ENCODE data around the gene RORC.

The RORC gene

DNA sequence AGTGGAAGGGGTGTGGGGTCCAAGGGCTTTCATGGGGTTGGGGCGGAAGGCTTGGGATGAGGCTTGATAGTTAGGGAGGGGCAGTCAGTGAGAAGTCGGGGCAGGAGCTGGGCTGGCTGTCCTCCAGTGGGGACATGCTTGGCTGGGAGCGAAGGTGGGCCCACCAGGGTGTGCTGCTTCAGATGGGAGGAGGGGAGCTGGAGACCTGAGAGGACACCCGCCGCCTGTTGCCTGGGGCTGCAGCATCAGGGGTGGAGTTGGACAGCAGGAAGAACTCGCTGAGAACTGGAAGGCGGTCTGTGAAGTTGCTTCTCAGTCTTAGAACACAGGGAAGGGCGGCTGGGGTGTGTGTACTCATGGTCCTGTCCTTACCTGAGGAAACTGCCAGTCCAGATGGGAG lies 20.3 kb upstream of the RORC start:
- no peak for DNase-seq
- in situ Hi-C loops (cut with HindIII; ENCODE audit: low pct_ligation_motif_present, low pct_unique_long_range_greater_than_20kb, low sequenced_read_pairs): no loop called here

DNA sequence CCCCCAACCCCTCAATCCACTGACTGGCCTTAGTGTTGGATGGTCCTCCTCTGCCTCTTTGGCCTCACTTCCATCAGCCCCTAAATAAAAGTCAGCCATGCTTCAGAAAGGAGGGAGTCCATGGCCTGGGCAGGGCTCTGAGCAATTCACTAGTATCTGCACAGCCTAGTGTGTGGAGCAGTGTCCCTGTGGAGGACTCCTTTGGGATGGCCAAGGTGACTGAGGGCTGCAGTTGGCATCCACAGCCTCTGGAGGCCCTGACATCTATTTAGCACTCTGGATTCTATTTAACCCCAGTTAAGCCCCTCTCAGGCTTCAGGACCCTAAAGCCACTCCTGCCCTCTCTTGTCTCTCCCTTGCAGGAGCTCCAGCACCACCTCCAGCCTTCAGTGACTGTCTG lies 18.3 kb upstream of the RORC start:
- in situ Hi-C loops (cut with HindIII; ENCODE audit: low pct_ligation_motif_present, low pct_unique_long_range_greater_than_20kb, low sequenced_read_pairs): no loop called here
- DNase-seq: no peak

DNA sequence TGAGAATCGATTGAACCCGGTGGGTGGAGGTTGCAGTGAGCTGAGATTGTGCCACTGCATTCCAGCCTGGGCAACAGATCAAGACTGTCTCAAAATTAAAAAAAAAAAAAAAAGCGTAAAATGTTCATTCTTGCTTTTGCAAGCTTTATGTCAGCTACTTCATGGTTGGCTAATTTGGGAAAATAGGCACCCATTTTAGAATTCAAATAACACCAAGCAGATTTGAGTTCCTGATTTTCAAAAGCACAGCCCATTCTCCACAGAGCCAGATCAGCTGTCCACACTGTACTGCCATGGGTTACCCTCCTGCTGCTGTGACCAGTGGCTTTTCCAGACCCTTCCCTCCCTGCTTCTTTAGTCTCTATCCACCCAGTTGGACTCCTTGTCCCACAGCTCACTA lies 17.5 kb upstream of the RORC start:
- in situ Hi-C loops (cut with HindIII; ENCODE audit: low pct_ligation_motif_present, low pct_unique_long_range_greater_than_20kb, low sequenced_read_pairs): no loop called here
- no peak for DNase-seq

DNA sequence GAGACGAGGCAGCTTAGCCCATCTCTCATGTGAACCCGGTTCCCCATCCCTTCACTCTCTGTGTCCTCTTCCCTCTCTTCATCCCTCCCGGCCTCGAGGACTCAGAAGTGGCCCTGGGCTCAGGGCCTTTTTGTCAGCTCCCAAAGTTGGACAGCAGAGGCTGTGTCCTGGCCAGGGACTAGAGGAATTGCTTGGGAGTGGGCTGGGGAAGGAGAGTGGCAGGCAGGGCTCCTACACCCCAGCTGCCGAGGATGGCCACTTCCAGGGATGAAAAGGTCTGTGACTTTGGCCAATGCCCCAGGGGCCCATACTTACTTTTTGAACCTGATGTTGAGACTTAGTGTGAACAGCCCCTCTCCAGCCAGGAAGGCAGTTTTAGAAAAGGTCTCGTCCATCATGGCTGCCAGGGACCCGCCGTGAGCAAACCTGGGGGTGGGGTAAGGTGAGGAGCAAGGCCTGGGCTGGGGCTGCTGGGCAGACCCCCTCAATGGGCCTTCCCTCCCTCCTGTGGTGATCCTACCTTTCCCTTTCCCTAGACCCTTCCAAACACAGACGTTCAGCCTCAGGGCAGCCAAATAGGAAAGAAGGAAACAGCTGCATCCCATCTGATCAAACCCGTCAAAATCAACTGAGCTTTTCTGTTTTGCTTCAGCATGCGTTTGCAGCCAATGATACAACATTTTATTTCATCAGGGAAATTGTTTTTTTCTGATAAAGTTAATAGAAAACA lies 16.4 kb upstream of the RORC start:
- no peak for DNase-seq
- in situ Hi-C loops (cut with HindIII; ENCODE audit: low pct_ligation_motif_present, low pct_unique_long_range_greater_than_20kb, low sequenced_read_pairs): no loop called here

DNA sequence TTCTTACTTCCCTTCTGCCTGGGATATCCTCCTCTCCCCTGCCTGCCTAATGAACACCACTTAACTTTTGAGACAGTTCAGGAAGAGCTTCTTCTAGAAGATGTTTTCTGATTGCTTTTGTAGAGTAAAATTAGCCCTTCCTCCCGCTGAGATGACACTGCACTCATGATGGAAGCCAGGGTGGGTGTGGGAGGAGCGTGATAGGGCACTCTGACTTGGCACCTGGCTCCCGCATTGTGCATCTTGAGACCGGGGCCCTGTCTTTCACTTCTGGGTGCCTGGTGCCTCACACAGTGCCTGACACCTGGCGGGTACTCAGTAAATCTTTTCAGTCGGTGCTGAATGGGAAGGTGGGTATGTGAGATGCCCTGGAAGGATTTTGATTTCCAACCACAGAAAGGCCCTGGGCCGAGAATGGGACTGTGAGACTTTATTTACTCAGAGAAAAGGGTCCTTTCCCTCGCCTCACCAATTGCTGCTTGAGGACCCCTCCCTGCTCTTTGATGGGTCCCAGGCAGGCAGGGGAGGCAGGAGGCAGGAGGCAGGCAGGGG lies 15.2 kb upstream of the RORC start:
- in situ Hi-C loops (cut with HindIII; ENCODE audit: low pct_ligation_motif_present, low pct_unique_long_range_greater_than_20kb, low sequenced_read_pairs): no loop called here

DNA sequence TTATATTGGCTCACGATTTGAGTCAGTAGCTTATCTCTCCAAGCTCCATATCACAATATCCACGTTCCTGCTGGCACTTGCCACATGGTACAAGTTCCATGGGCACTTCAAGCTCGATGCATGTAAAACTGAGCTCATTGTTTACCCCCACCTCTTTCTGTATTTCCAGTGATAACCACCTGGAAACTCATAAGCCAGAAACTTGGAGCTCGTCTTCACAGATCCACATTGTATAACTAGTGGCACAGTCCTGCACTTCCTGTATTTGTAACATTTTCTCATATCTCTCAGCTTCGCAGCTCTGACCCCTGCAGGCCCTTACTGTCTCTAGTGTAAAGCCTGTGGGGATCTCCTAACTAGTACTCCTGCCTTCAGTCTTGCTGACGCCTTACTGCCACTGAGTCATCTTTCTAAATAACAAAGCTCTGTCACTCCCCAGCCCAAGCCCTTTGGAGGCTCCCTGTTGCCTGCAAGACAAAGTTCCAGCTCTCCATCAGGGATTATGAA lies 14.5 kb upstream of the RORC start:
- in situ Hi-C loops (cut with HindIII; ENCODE audit: low pct_ligation_motif_present, low pct_unique_long_range_greater_than_20kb, low sequenced_read_pairs): no loop called here
- DNase-seq: peak; percentile 20

More for the DNA sequence above, 15.2 kb upstream of the RORC start:
- DNase-seq: no peak

DNA sequence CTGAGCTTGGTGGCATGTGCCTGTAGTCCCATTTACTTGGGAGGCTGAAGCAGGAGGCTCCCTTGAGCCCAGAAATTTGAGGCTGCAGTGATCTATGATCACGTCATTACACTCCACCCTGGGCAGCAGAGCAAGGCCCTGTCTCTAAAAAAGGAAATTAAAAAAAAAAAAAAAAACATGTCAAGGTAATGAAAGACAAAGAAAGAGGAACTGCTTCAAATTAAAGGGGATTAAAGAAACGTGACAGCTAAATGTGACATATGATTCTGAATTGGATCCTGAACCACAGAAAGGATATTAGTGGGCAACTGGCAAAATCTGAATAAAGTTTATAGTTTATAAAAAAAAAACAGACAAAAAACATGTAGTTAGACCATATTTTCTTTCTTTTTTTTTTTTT lies 11.8 kb upstream of the RORC start:
- no peak for DNase-seq
- in situ Hi-C loops (cut with HindIII; ENCODE audit: low pct_ligation_motif_present, low pct_unique_long_range_greater_than_20kb, low sequenced_read_pairs): no loop called here

DNA sequence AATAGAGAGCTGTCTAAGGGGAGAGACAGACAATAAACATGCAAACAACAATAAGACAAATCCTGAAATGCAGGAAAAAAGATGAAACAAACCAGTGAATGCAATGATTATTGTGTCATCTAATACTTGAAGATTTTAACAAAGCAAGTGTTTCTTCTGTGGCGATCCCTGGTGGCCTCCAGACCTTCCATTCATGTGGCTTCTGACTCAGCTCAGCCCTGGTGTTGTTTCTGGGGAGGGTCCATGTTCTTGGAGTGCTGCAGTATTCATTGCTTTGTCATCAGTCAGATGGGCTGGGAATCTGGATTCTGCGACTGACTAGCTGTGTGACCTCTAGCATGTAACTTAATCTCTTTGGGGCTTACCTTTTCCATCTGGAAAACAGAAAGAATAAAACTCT lies 9.5 kb upstream of the RORC start:
- in situ Hi-C loops (cut with HindIII; ENCODE audit: low pct_ligation_motif_present, low pct_unique_long_range_greater_than_20kb, low sequenced_read_pairs): no loop called here
- peak; percentile 15 for DNase-seq

DNA sequence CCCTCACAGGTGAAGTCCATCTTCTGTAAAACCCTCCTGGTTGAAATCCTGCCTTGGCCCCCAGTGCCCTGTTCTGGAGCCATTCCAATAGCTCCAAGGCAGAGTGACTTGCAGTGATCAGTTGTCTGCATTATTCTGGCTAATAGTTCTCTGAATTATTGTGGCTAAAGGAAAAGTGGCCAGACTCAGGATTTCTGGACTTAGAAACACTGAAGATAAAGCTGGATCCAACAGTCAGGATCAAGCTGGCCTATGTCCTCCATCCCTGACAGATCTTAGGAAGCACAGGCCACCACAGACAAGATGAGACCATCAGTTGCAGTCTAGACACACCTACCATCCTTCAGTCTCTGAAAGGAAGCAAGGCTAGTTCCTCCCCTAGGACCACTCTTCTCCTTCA lies 8.8 kb upstream of the RORC start:
- in situ Hi-C loops (cut with HindIII; ENCODE audit: low pct_ligation_motif_present, low pct_unique_long_range_greater_than_20kb, low sequenced_read_pairs): no loop called here
- DNase-seq: no peak

DNA sequence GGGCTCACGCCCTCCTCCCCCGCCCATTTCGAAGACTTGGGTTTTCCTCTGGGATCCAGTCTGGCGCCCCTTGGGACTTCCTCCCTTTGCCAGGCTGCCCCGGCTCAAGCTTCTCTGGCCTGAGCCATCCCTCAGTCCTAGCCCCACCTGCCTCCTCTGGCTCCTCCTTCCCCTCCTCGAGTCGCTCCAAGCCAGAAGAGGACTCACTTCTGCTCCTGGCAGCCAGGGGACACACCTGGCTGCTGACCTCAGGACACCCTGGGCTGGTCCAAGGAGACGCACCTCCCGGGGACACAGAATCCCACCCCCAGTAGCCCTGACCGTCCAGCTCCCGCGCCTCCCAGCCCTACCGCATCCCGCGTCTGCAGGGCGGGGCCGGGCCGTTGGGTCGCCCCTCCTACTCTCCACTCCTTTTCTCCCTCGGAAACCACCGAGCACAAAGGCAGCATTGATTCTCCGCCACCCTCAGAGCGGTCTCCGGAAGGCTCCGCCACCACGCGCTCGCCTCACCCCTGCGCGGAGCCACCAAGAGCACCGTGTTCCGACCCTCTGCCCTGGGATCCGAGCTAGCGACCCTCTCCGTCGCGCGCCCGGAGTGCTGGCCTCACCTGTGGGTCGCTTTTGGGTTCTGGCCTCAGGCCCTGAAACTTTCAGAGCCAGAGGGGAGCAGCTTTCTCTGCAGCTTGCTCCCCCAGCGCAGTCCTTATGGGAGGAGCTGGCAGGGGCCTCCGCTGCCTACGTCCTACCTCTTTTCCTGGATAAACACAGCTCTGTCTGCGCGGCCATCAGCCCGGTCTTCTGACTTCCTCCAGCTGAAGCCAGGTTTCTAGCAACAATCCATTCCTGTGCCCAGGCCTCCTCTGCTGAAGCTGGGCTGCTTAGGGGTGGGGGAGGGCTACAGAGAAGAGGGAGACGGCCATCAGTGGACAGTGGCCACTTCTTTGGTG lies 8.1 kb upstream of the RORC start, which contains the start of gene C2CD4D:
TSS of gene C2CD4D (minus strand) at position 364 of the 947 bp plus-strand sequence. CDS start 831 bp downstream, outside the sequence.
- peak; percentile 24 for DNase-seq

DNA sequence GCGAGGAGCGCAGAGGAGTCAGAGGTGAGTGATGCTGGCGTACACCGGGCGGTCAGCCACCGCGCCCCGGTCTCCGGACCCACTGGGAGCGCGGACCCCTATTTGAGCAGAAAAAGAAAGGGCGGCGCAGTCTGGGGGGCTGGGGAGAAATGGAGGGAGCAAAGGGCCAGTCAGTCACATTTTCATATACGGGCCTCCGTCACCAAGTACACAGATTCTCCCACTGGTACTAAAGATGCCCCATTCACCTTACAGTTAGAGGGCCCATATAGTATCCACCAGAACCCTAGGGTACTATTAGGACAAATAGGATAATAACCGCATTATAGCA lies 7.4 kb upstream of the RORC start:
- in situ Hi-C loops (cut with HindIII; ENCODE audit: low pct_ligation_motif_present, low pct_unique_long_range_greater_than_20kb, low sequenced_read_pairs): no loop called here
- DNase-seq: no peak

More for the DNA sequence above, 8.1 kb upstream of the RORC start, which contains the start of gene C2CD4D:
- in situ Hi-C loops (cut with HindIII; ENCODE audit: low pct_ligation_motif_present, low pct_unique_long_range_greater_than_20kb, low sequenced_read_pairs): no loop called here

DNA sequence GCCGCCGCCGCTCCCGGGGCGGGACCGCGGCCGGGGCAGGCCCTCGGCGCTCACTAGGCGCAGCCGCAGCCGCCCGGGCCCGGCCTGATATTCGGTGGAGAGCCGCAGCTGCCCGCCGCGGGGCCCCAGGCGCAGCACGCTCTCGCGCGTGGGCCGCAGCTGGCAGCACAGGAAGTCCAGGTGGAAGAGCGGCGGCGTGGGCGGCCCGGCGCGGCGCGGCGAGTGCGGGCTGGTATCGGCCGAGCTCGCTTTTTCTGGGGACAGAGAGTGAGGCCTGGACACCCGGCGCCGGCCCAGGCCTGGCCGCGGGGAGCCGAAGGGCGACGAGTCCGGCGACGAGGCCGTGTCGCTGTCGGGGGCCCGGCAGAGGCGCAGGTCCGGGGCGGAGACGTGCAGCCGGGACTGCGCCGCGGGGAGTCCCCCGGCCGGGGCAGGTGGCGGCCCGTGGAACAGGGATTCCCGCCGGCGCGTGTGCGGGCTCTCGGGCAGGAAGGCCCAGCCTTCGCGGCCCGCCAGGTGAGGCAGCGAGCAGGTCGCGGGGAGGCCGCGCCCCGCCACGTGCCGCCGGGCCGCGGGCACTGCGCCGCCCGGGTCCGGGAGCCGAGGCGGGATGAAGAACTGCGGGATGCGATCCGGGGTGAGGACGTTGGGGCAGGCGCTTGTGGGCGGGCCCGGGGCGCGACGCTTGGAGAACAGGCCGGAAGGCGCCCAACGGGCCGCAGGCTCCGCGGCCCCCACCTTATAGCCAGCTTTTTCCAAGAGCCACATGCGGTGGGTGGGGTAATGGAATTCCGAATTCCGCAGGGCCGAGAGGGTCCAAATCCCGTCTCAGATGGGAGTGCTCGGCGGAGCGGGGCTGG lies 6.8 kb upstream of the RORC start:
- no peak for DNase-seq

DNA sequence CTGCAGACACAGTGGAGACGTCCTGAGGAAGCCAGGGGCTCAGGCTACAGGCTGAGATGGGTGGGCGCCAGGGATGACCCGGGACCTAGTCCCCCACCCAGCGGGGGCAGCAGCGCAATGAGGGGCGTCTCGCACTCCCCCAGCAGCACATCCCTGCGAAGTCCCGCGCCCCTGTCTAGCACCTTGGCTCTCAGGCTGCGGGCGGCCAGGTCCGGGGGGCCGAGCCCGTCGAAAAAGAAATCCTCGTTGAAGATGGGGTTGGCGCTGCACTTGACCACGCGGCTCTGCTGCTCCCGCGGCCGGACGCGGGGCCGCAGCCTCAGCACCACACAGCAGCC lies 6.3 kb upstream of the RORC start:
- no peak for DNase-seq
- in situ Hi-C loops (cut with HindIII; ENCODE audit: low pct_ligation_motif_present, low pct_unique_long_range_greater_than_20kb, low sequenced_read_pairs): no loop called here

More for the DNA sequence above, 6.8 kb upstream of the RORC start:
- in situ Hi-C loops (cut with HindIII; ENCODE audit: low pct_ligation_motif_present, low pct_unique_long_range_greater_than_20kb, low sequenced_read_pairs): no loop called here

DNA sequence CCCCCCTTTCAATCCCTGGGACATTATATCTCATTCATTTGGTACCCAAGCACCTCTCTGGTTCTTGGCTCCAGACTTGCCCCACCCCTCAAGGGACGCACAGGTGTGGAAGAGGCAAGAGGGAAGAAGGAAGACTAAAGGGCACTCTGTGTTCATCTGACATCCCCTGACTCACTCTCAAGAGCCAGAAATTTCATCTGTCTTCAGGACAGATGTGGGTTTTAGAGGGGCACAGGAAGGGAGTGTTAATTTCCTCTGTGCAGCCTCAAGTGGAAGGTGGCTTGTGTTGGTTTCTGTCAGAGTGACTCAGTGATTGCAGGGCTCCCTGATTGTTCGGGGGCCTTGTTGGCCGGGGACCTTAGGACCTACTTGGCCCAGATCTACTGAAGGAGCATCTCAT lies 5.6 kb upstream of the RORC start:
- no peak for DNase-seq
- in situ Hi-C loops (cut with HindIII; ENCODE audit: low pct_ligation_motif_present, low pct_unique_long_range_greater_than_20kb, low sequenced_read_pairs): no loop called here

DNA sequence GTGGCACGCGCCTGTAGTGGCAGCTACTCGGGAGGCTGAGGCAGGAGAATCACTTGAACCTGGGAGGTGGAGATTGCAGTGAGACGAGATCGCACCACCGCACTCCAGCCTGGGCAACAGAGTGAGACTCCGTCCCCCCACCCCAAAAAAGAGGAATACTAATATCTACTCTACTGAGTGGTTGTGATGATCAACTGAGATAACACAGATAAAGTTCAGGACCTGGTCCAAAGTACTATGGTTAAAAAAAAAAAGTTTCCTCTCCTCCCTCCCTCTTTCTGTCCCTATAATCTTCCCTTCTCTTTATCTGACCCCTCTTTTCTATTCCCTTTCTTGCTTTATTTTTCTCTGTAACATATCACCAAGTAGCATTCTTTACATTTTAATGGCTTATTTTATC lies 4.0 kb upstream of the RORC start:
- in situ Hi-C loops (cut with HindIII; ENCODE audit: low pct_ligation_motif_present, low pct_unique_long_range_greater_than_20kb, low sequenced_read_pairs): no loop called here

DNA sequence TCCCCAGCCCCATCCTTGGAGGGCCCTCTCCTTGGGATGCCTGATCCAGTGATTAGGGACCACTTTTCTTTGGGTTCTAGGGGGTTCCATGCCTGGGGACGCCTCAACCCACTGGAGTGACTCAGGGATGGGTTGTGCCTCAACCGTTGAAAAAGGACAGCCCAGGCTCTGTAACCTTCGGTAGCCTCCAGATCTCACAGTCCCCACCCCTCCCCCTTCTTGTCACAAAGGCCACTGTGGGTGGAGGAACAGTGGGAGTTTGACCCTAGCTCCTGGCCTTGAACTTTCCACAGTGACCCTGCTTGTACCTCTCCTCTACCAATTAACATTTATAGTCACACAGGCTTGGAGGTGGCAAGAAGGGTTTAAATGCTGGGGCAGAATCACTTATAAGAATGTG lies 2.6 kb upstream of the RORC start:
- in situ Hi-C loops (cut with HindIII; ENCODE audit: low pct_ligation_motif_present, low pct_unique_long_range_greater_than_20kb, low sequenced_read_pairs): no loop called here
- DNase-seq: no peak

More for the DNA sequence above, 4.0 kb upstream of the RORC start:
- DNase-seq: no peak

DNA sequence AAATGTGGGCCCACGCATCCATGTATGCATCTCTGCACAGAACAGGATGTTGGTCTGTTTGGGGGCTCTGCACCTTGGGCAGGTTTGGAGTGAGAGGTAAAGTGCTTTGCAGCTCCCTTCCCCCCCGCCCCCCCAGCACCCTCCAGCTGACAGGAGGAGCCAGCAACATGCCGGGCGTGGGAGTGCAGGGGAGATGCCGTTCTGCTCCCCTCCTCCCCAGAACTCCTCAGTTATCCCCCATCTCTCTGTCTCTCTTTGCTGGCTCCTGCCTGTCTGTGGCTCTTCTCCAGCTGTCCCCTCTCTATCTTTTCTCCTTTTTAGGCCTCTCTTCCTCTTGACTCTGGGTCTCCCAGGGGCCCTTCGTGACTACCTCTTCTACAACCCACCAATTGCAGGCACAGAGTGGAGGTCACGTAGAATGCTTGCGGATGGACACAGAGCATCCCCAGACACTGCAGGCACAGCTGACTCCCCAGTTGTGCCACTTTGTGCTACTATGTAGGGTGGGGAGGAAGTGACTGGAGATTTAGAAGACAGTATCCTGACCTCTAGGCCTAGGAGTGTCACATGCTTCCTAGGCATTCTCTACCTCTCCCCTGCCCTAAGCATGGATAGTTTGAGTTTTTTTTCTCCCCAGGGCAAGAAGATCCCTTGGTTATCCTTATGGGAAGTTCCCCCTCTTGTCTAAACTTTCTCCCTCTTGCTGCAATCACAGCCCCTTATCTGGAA lies 1.7 kb upstream of the RORC start:
- in situ Hi-C loops (cut with HindIII; ENCODE audit: low pct_ligation_motif_present, low pct_unique_long_range_greater_than_20kb, low sequenced_read_pairs): no loop called here
- no peak for DNase-seq

Measured in ACHN (cell line).